T47D (cell line): ENCODE results near the gene UTP14A.

ENCODE experiments used
- DNase-seq, 2 experiments: peaks; one replicate each; pipeline versions ENCODE4 v3.0.0 to v3.0.0-alpha.2; 2011 to 2012; ENCODE audit warnings: low read depth in 1 of 2, low spot score in 1 of 2
- JUND ChIP-seq: IDR thresholded peaks from 2 replicates; pipeline ENCODE4 v1.6.1; 2012; ENCODE audit warnings: low read depth
- in situ Hi-C: cut with HindIII; loops from 2 replicates; pipeline ENCODE4 v1.10.0; 2016; ENCODE audit warnings: low sequenced_read_pairs, low pct_unique_long_range_greater_than_20kb

The UTP14A gene

GRCh38 chrX:129956765-129957164, 50.8 kb downstream of the UTP14A start:
- in situ Hi-C loops: no loop called here
- TF ChIP-seq JUND: no peak
- DNase-seq: no peak

GRCh38 chrX:129957241-129958082, 51.5 kb downstream of the UTP14A start:
- no peak for TF ChIP-seq JUND
- DNase-seq: peak in 1 of 2 experiments; percentile 53
- in situ Hi-C loops: no loop called here

GRCh38 chrX:129958083-129958465, 52.1 kb downstream of the UTP14A start:
- no peak for TF ChIP-seq JUND
- DNase-seq: no peak
- in situ Hi-C loops: no loop called here

GRCh38 chrX:129958814-129959492, 53.0 kb downstream of the UTP14A start:
- in situ Hi-C loops: no loop called here
- no peak for TF ChIP-seq JUND
- DNase-seq: no peak

GRCh38 chrX:129959493-129959832, 53.5 kb downstream of the UTP14A start:
- TF ChIP-seq JUND: no peak
- DNase-seq: no peak
- in situ Hi-C loops: no loop called here

- no peak for TF ChIP-seq JUND
- in situ Hi-C loops: no loop called here
- peak in 1 of 2 experiments; percentile 72 for DNase-seq
Observed at GRCh38 chrX:129961180-129962083, 55.5 kb downstream of the UTP14A start.

- no peak for TF ChIP-seq JUND
- in situ Hi-C loops: no loop called here
Observed at GRCh38 chrX:129963729-129964128, 57.8 kb downstream of the UTP14A start.

GRCh38 chrX:129965166-129965565, 59.2 kb downstream of the UTP14A start:
- TF ChIP-seq JUND: no peak
- DNase-seq: no peak
- in situ Hi-C loops: no loop called here

More at GRCh38 chrX:129963729-129964128, 57.8 kb downstream of the UTP14A start:
- DNase-seq: no peak

- no peak for TF ChIP-seq JUND
- no peak for DNase-seq
- in situ Hi-C loops: no loop called here
Observed at GRCh38 chrX:129968968-129969367, 63.0 kb downstream of the UTP14A start.

GRCh38 chrX:129976441-129976840, 70.5 kb downstream of the UTP14A start:
- in situ Hi-C loops: no loop called here

More at GRCh38 chrX:129976441-129976840, 70.5 kb downstream of the UTP14A start:
- DNase-seq: no peak
- no peak for TF ChIP-seq JUND
